WTC11 (cell line): ENCODE measurements around the gene GGN. TPM values are rescaled to one million over a fixed set of nuclear protein-coding genes. Genes with fewer than 3 reads are reported as not detected.
"Not testable (repeated sequence)": the region's sequence is repeated elsewhere in the genome, so short reads cannot be mapped to it uniquely, and the experiment has no call there.

Source experiments
- ATAC-seq: fragments of 200-7000 bp; cut with Tn5 transposase; 2 replicates; pipeline ENCODE4 v1.10.0; 2021; ENCODE audit warnings: mild to moderate bottlenecking, moderate library complexity
- CTCF ChIA-PET: fragments of 300-600 bp; sonication (Branson Sonifier 250); formaldehyde crosslinking; loops from one replicate; lab custom pipeline; 2021; ENCODE audit warnings: antibody characterized with exemption; lab: Charles Lee
- POLR2A ChIA-PET: fragments of 350-600 bp; sonication (Branson Sonifier 250); formaldehyde crosslinking; loops from one replicate; lab custom pipeline; 2021; ENCODE audit warnings: antibody characterized with exemption; lab: Charles Lee
- DNase-seq: peaks from one replicate; pipeline ENCODE4 v3.0.0; 2021; ENCODE audit warnings: low spot score
- H3K27ac Mint-ChIP-seq: 2 replicates; pipeline ENCODE4 v1.8.0; 2021; ENCODE audit warnings: mixed read lengths
- H3K27me3 Mint-ChIP-seq: 2 replicates; pipeline ENCODE4 v1.8.0; 2021; ENCODE audit warnings: low read depth, mild to moderate bottlenecking, moderate library complexity, mixed read lengths
- H3K36me3 Mint-ChIP-seq: 2 replicates; pipeline ENCODE4 v1.8.0; 2021; ENCODE audit warnings: mixed read lengths
- H3K4me1 Mint-ChIP-seq: 2 replicates; pipeline ENCODE4 v1.8.0; 2022; ENCODE audit warnings: mixed read lengths
- H3K4me3 Mint-ChIP-seq: 2 replicates; pipeline ENCODE4 v1.8.0; 2021; ENCODE audit warnings: mild to moderate bottlenecking, moderate library complexity, mixed read lengths
- H3K9me3 Mint-ChIP-seq: 2 replicates; pipeline ENCODE4 v1.8.0; 2021; ENCODE audit warnings: mixed read lengths
- GRHL2 ChIP-seq: fragments of 250-450 bp; sonication (Bioruptor Pico); IDR thresholded peaks from 2 replicates; pipeline ENCODE4 v1.8.0; 2022; ENCODE audit warnings: mild to moderate bottlenecking, moderate library complexity; ENCODE audit not compliant: insufficient replicate concordance, severe bottlenecking
- JAZF1 ChIP-seq: fragments of 250-450 bp; sonication (Bioruptor Pico); IDR thresholded peaks from 2 replicates; pipeline ENCODE4 v1.9.0; 2021; ENCODE audit warnings: moderate library complexity, mild to moderate bottlenecking, inconsistent platforms
- MYBL2 ChIP-seq: sonication (generic); formaldehyde crosslinking; IDR thresholded peaks from 2 replicates; pipeline ENCODE4 v1.8.1; 2023; ENCODE audit warnings: mild to moderate bottlenecking, moderate library complexity, missing genetic modification reagents
- NFATC4 ChIP-seq: fragments of 250-450 bp; sonication (Bioruptor Pico); IDR thresholded peaks from 2 replicates; pipeline ENCODE4 v1.9.0; 2021; ENCODE audit warnings: mild to moderate bottlenecking
- RORB ChIP-seq: fragments of 250-450 bp; sonication (Bioruptor Pico); IDR thresholded peaks from 2 replicates; pipeline ENCODE4 v1.9.0; 2021; ENCODE audit warnings: mild to moderate bottlenecking
- ZNF138 ChIP-seq: sonication (generic); formaldehyde crosslinking; conservative IDR thresholded peaks from 2 replicates; pipeline ENCODE4 v1.8.1; 2022; ENCODE audit warnings: mild to moderate bottlenecking, moderate library complexity, missing genetic modification reagents
- total RNA-seq: library from RNA; stranded (reverse); gene quantifications from 3 replicates; pipeline ENCODE4 v1.2.3, GENCODE V29; 2021
- TF ChIP-seq, protein P1 (sequence below): fragments of 250-450 bp; sonication (Bioruptor Pico); IDR thresholded peaks from 2 replicates; pipeline ENCODE4 v1.9.0; 2021; ENCODE audit warnings: mild to moderate bottlenecking, borderline replicate concordance
- TF ChIP-seq, protein P2 (sequence below): fragments of 250-450 bp; sonication (Bioruptor Pico); IDR thresholded peaks from 2 replicates; pipeline ENCODE4 v1.9.0; 2021; ENCODE audit warnings: mild to moderate bottlenecking
- TF ChIP-seq, protein P3 (sequence below): fragments of 250-450 bp; sonication (Bioruptor Pico); IDR thresholded peaks from 2 replicates; pipeline ENCODE4 v2.1.2; 2022; ENCODE audit warnings: mild to moderate bottlenecking, moderate library complexity
- TF ChIP-seq, protein P4 (sequence below): sonication (generic); formaldehyde crosslinking; IDR thresholded peaks from 2 replicates; pipeline ENCODE4 v1.8.1; 2022; ENCODE audit warnings: mild to moderate bottlenecking, missing genetic modification reagents, moderate library complexity, borderline replicate concordance

Gene GGN
- total RNA-seq, 1 experiment from 2014 or later = 2.4 TPM

DNA sequence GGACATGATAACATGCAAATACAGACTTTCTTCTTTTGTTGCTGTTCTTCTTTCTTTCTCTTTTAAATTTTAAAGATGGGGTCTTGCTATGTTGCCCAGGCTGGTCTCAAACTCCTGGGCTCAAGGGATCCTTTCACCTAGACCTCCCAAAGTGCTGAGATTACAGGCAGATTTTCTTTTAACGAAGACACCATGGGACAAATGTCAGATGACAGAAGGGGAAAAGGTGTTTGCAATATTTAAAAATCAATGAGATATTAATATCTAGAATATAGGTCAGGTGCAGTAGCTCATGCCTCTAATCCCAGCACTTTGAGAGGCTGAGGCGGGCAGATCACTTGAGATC is 42.0 kb upstream of the GGN start (continued):
- TF ChIP-seq, protein P1, sequence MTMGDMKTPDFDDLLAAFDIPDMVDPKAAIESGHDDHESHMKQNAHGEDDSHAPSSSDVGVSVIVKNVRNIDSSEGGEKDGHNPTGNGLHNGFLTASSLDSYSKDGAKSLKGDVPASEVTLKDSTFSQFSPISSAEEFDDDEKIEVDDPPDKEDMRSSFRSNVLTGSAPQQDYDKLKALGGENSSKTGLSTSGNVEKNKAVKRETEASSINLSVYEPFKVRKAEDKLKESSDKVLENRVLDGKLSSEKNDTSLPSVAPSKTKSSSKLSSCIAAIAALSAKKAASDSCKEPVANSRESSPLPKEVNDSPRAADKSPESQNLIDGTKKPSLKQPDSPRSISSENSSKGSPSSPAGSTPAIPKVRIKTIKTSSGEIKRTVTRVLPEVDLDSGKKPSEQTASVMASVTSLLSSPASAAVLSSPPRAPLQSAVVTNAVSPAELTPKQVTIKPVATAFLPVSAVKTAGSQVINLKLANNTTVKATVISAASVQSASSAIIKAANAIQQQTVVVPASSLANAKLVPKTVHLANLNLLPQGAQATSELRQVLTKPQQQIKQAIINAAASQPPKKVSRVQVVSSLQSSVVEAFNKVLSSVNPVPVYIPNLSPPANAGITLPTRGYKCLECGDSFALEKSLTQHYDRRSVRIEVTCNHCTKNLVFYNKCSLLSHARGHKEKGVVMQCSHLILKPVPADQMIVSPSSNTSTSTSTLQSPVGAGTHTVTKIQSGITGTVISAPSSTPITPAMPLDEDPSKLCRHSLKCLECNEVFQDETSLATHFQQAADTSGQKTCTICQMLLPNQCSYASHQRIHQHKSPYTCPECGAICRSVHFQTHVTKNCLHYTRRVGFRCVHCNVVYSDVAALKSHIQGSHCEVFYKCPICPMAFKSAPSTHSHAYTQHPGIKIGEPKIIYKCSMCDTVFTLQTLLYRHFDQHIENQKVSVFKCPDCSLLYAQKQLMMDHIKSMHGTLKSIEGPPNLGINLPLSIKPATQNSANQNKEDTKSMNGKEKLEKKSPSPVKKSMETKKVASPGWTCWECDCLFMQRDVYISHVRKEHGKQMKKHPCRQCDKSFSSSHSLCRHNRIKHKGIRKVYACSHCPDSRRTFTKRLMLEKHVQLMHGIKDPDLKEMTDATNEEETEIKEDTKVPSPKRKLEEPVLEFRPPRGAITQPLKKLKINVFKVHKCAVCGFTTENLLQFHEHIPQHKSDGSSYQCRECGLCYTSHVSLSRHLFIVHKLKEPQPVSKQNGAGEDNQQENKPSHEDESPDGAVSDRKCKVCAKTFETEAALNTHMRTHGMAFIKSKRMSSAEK = no peak
- TF ChIP-seq, protein P2, sequence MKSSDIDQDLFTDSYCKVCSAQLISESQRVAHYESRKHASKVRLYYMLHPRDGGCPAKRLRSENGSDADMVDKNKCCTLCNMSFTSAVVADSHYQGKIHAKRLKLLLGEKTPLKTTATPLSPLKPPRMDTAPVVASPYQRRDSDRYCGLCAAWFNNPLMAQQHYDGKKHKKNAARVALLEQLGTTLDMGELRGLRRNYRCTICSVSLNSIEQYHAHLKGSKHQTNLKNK (CRISPR knock-in tag) = no peak
- TF ChIP-seq, all 79 proteins: peak for 0

DNA sequence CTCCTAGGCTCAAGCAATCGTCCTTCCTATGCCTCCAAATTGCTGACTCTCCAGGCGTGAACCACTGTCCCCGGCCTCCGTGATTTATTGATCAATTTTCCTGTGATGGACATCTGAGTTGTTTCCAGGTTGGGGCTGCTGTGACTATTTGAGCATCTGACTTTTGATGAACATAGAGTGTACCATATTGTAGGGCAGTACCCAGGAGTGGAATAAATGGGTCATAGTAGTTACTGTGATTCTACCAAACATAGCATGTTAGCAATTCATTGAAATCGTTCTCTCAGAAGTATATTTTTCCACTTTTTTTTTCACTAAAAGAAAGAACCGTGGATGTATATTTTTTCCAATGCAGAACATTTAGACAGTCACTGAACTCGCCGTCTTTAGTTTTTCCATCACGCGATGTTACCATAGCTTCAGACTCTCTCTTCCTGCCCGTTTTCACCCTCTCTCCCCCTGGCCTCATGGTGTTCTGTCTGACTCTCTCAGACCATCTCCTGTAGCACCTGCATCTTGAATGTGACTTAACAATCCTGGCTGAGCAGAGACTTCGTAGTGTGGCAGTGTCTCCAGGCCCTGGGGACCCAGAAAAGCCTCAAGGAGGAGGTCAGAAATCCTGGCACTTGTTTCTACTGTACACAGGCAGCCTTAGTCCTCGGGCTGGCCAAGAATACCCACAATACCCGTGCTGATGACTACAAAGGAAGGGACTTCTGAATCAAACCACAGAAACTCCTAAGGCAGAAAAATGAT is 41.4 kb upstream of the GGN start:
- ChIA-PET POLR2A (no interaction called here), CTCF (interaction anchor here (5.2 kb wide), 1 partner anchor 26 kb away, joined by 29 read pairs; the partner anchor contains the start of gene FAM98C)
- H3K27me3 Mint-ChIP-seq = no peaks in the 10 kb centered on the region
- H3K4me1 Mint-ChIP-seq = peaks cover 37% of the 10 kb centered on the region
- ATAC-seq = no peak
- no peak overlapping the region for H3K4me3 Mint-ChIP-seq
- H3K9me3 Mint-ChIP-seq = no peaks in the 10 kb centered on the region
- DNase-seq = no peak
- TF ChIP-seq MYBL2 (CRISPR knock-in tag) (no peak), JAZF1 (CRISPR knock-in tag) (no peak), ZNF138 (CRISPR knock-in tag) (no peak), RORB (CRISPR knock-in tag) (no peak), GRHL2 (CRISPR knock-in tag) (no peak), NFATC4 (CRISPR knock-in tag) (no peak)
- TF ChIP-seq, protein P3, sequence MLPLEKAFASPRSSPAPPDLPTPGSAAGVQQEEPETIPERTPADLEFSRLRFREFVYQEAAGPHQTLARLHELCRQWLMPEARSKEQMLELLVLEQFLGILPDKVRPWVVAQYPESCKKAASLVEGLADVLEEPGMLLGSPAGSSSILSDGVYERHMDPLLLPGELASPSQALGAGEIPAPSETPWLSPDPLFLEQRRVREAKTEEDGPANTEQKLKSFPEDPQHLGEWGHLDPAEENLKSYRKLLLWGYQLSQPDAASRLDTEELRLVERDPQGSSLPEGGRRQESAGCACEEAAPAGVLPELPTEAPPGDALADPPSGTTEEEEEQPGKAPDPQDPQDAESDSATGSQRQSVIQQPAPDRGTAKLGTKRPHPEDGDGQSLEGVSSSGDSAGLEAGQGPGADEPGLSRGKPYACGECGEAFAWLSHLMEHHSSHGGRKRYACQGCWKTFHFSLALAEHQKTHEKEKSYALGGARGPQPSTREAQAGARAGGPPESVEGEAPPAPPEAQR = no peak
- TF ChIP-seq, protein P4, sequence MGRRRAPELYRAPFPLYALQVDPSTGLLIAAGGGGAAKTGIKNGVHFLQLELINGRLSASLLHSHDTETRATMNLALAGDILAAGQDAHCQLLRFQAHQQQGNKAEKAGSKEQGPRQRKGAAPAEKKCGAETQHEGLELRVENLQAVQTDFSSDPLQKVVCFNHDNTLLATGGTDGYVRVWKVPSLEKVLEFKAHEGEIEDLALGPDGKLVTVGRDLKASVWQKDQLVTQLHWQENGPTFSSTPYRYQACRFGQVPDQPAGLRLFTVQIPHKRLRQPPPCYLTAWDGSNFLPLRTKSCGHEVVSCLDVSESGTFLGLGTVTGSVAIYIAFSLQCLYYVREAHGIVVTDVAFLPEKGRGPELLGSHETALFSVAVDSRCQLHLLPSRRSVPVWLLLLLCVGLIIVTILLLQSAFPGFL = no peak
- peak overlapping the region; percentile 75 for H3K27ac Mint-ChIP-seq
- H3K36me3 Mint-ChIP-seq = no peaks in the 10 kb centered on the region

DNA sequence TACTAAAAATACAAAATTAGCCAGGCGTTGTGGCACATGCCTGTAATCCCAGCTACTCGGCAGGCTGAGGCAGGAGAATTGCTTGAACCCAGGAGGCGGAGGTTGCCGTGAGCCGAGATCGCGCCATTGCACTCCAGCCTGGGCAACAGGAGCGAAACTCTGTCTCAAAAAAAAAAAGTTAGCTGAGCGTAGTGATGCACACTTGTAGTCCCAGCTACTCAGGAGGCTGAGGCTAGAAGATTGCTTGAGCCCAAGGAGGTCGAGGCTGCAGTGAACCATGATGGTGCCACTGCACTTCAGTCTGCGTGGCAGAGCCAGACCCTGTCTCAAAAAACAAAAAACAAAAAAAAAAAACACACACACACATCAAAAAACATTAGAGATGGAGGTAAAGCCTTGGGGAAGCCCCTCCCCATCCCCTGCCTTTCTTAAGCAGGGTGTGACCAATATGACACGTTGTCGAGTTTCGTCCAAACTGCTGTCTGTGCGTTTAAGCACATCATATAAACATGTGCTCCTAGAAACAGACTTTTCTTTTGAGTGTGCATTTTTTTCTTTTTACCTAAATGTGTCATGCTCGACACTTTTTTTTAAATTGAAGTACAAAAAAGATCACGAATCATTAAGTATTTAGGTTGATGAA is 39.3 kb upstream of the GGN start:
- H3K27ac Mint-ChIP-seq, POLR2A ChIA-PET, H3K9me3 Mint-ChIP-seq, ATAC-seq, H3K36me3 Mint-ChIP-seq, H3K4me3 Mint-ChIP-seq, DNase-seq, H3K27me3 Mint-ChIP-seq: not testable (repeated sequence)
- CTCF ChIA-PET = interaction anchor here (1.9 to 4.3 kb wide), 3 partner anchors 8 to 23 kb away, joined by 8 to 49 read pairs (median 12); partner anchors contain the start of gene FAM98C
- H3K4me1 Mint-ChIP-seq = peaks cover 28% of the 10 kb centered on the region
